Activated naive CD4-positive, alpha-beta T cell treated with anti-CD3 and anti-CD28 coated beads, Interleukin-2, amount 10 ng/mL, durations not matched to agents 7 days and 5 days (primary cell): ENCODE results near the gene SYNDIG1.

Experiments used
- CTCF ChIA-PET: fragments of 350-600 bp; sonication (Branson Sonifier 250); formaldehyde crosslinking; loops from one replicate; lab custom pipeline; 2021; ENCODE audit warnings: antibody characterized with exemption; lab: Charles Lee
- DNase-seq: peaks from one replicate; pipeline ENCODE4 v3.0.0-alpha.2; 2020
- H3K27ac Mint-ChIP-seq: one replicate; pipeline ENCODE4 v1.8.0; 2021; ENCODE audit warnings: mild to moderate bottlenecking, moderate library complexity, mixed read lengths
- H3K27me3 Mint-ChIP-seq: one replicate; pipeline ENCODE4 v1.8.0; 2021; ENCODE audit warnings: mild to moderate bottlenecking, mixed read lengths
- H3K36me3 Mint-ChIP-seq: one replicate; pipeline ENCODE4 v1.8.0; 2021; ENCODE audit warnings: mixed read lengths
- H3K4me1 Mint-ChIP-seq: one replicate; pipeline ENCODE4 v1.8.0; 2021; ENCODE audit warnings: mixed read lengths
- H3K4me3 Mint-ChIP-seq: one replicate; pipeline ENCODE4 v1.8.0; 2021; ENCODE audit warnings: mild to moderate bottlenecking, moderate library complexity, mixed read lengths
- H3K9me3 Mint-ChIP-seq: one replicate; pipeline ENCODE4 v1.8.0; 2021; ENCODE audit warnings: mixed read lengths

The SYNDIG1 gene

DNA sequence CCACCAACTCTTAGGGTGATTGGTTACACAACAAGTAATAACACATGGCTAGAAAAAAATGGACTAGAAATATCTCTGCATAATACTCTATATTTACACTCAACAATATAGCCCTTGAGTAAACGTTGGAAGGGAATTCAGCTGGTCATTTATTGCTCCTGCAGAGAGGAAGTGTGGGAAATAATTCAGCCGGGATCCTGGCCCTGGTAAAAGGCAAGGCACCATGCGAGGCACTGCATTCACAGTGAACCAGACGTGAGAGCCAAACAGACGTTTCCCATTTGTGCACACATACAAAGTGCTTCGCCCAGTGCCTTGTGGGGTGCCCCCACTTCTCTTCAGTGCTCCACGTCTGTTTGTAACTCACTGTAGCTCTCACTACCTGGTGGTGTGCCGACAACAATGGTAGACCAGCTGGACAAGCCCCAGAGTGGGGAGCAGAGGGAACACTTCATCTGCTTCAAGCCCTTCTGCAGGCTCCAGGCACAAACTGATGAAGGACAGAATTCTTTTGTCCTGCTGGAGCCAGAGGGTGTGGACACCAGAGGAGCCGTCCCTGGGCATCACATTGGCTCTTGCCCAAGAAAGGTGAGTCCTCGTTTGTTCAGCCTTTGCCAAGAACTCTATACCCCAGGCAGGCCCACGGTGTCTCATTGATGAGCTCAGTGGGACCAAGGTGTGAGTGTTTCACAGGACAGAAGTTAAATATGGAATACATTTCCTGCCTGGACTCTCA is 18.8 kb downstream of the SYNDIG1 start:
- no peak for DNase-seq
- no peaks in the 10 kb centered on the region for H3K36me3 Mint-ChIP-seq
- CTCF ChIA-PET, result no interaction called here
- no peaks in the 10 kb centered on the region for H3K27me3 Mint-ChIP-seq
- H3K4me3 Mint-ChIP-seq, result no peak overlapping the region
- peaks cover 4% of the 10 kb centered on the region for H3K4me1 Mint-ChIP-seq
- H3K27ac Mint-ChIP-seq, result no peak overlapping the region
- H3K9me3 Mint-ChIP-seq, result no peaks in the 10 kb centered on the region

DNA sequence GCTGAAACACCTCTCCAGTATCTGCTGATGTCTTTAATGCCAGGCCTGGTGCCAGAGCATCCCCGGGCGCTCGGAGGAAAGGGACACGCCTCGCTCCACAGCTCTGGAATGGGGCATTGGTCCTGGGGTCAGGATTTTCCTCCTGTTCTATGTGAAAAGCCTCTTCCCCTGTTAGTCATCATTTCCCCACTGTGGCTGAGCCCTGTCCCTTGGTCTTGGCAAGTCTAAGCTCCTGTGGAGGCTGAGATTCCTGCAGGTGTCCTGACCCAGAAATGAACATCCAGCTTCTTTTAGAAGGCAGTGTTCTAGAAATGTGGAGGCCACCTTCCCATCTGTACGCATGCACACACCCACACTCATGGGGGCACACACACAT is 19.4 kb downstream of the SYNDIG1 start:
- peaks cover 4% of the 10 kb centered on the region for H3K4me1 Mint-ChIP-seq
- no peaks in the 10 kb centered on the region for H3K36me3 Mint-ChIP-seq
- no peak for DNase-seq
- CTCF ChIA-PET, result no interaction called here
- H3K27ac Mint-ChIP-seq, result no peak overlapping the region
- H3K9me3 Mint-ChIP-seq, result no peaks in the 10 kb centered on the region
- H3K4me3 Mint-ChIP-seq, result no peak overlapping the region
- no peaks in the 10 kb centered on the region for H3K27me3 Mint-ChIP-seq

DNA sequence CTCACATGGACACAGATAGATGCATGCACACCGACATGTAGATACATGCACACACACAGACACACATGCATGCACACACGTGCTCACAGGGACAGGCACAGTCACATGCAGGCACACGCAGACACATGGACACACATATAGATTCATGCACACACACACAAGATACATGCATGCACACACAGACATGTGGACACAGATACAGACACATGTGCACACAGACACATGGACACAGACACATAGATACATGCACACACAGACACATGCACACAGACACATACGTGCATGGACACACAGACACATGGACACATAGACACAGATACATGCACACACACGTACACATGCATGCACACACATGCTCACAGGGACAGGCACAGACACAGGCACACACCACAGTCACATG is 19.8 kb downstream of the SYNDIG1 start:
- Mint-ChIP-seq H3K4me1 (peaks cover 4% of the 10 kb centered on the region), H3K9me3 (no peaks in the 10 kb centered on the region), H3K27ac (no peak overlapping the region), H3K4me3 (no peak overlapping the region), H3K27me3 (no peaks in the 10 kb centered on the region), H3K36me3 (no peaks in the 10 kb centered on the region)
- CTCF ChIA-PET, result no interaction called here
- DNase-seq, result no peak

DNA sequence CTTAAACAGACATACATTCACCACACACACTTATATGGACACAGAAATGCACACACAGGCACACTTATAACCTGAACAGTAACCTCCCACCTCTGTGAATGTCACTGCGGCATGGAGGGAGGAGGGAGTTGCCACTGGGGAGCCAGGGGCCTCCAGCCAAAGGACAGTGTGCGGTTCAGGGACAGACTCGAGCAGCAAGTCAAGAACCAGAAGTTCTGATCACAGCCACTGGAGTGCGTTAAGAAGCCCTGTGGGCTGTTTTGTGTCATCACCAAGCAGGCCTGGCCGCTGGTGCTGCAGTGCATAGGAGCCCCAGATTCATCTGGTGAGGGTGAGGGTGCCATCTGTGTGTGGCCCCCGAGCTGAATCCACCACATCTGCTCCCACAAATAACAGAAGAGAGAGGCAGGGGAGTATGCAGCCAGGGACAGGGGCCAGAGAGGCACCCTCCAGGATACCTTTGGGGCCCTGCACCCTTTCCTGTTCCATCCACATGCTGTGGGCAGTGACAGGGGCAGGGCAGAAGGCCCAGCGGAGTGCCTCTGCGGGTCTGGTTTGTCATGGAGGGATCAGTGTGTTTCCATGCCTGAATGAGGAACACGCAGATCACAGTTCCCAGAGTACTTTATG is 20.3 kb downstream of the SYNDIG1 start:
- DNase-seq, result no peak
- H3K4me3 Mint-ChIP-seq, result no peak overlapping the region
- no peaks in the 10 kb centered on the region for H3K27me3 Mint-ChIP-seq
- H3K9me3 Mint-ChIP-seq, result no peaks in the 10 kb centered on the region
- H3K4me1 Mint-ChIP-seq, result peaks cover 4% of the 10 kb centered on the region
- no peaks in the 10 kb centered on the region for H3K36me3 Mint-ChIP-seq
- CTCF ChIA-PET, result no interaction called here
- H3K27ac Mint-ChIP-seq, result no peak overlapping the region

GRCh38 chr20:24490598-24490997 is 21.2 kb downstream of the SYNDIG1 start:
- no peak overlapping the region for H3K4me3 Mint-ChIP-seq
- H3K27me3 Mint-ChIP-seq, result no peaks in the 10 kb centered on the region
- H3K27ac Mint-ChIP-seq, result no peak overlapping the region
- H3K9me3 Mint-ChIP-seq, result no peaks in the 10 kb centered on the region
- no peak for DNase-seq
- H3K36me3 Mint-ChIP-seq, result no peaks in the 10 kb centered on the region
- H3K4me1 Mint-ChIP-seq, result peaks cover 4% of the 10 kb centered on the region
- CTCF ChIA-PET, result no interaction called here

DNA sequence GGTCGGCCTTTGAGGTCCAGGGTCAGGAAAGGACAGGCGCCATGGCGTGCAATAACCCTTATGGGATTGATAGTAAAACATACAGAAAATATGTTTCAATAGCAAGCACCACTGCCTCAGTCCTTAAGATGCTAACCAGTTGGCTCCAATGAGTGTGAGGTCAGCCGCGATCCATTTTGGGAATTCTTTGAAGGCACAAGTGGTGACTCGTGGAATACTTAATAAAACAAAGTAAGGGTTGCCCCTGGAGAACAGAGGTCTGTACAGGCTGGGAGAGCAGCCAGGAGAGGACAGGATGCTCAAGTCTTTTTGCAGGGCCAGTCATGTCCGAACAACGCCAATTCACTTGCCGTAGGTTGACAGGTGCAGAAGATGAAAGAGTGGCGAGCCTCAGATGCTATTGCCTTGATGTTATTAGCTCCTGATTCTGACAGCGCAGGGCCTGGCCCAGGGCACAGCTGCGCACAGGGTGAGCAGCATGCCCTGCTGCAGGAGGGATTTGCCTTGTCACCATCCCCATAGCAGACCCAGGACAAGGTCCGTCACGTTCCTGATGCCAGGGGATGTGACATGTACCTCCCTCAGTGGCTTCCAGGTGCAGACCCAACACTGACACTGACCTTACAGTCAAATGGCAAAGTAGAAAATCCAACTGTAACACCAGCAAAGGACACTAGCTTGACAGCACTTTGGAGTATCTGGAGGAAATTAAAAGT is 21.8 kb downstream of the SYNDIG1 start:
- no peak for DNase-seq
- Mint-ChIP-seq H3K9me3 (no peaks in the 10 kb centered on the region), H3K36me3 (no peaks in the 10 kb centered on the region), H3K27ac (no peak overlapping the region), H3K27me3 (no peaks in the 10 kb centered on the region), H3K4me3 (no peak overlapping the region), H3K4me1 (peaks cover under 1% of the 10 kb centered on the region)
- CTCF ChIA-PET, result no interaction called here

- CTCF ChIA-PET, result no interaction called here
- H3K36me3 Mint-ChIP-seq, result no peaks in the 10 kb centered on the region
- H3K9me3 Mint-ChIP-seq, result no peaks in the 10 kb centered on the region
- no peak for DNase-seq
- no peaks in the 10 kb centered on the region for H3K4me1 Mint-ChIP-seq
- H3K4me3 Mint-ChIP-seq, result no peak overlapping the region
- no peaks in the 10 kb centered on the region for H3K27me3 Mint-ChIP-seq
- H3K27ac Mint-ChIP-seq, result no peak overlapping the region
These were observed 22.7 kb downstream of the SYNDIG1 start for GRCh38 chr20:24492031-24492607.

DNA sequence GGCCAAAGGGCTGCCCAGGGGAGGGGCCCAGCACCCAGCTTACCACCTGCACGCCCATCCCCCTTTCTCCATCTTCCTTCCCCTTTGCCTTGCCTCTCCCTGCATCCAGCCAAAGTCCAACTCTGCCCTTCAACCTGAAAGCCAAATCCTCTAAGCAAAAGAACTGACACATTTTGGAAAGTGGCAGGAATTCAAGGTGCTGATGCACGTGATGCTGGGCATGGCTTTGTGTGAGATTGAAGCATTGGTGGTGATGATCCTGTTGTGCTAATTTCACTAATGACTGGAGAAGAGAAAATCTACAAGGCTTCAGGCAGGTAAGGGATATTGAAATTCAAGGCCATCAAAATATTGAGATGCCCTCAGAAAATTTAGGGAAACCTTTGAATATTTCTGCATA is 23.3 kb downstream of the SYNDIG1 start:
- H3K27ac Mint-ChIP-seq, result no peak overlapping the region
- no peaks in the 10 kb centered on the region for H3K36me3 Mint-ChIP-seq
- DNase-seq, result no peak
- H3K9me3 Mint-ChIP-seq, result no peaks in the 10 kb centered on the region
- CTCF ChIA-PET, result no interaction called here
- H3K4me3 Mint-ChIP-seq, result no peak overlapping the region
- no peaks in the 10 kb centered on the region for H3K27me3 Mint-ChIP-seq
- no peaks in the 10 kb centered on the region for H3K4me1 Mint-ChIP-seq

DNA sequence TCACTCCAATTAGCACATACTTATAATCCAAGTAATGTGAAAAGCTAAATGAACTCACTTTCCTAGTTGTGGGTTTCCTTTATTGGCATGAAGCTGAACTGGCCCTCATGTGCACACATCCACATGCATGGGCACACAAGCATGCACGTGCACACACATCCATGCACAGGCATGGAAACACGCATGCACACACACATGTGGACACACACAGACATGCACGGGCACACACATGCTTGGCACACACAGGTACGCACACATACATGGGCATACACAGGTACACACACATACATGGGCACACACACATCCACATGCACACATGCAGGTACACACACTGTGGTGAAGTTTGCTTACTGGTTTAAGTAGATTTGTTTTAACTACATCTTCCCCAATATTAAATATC is 23.8 kb downstream of the SYNDIG1 start:
- Mint-ChIP-seq H3K36me3 (no peaks in the 10 kb centered on the region), H3K27ac (no peak overlapping the region), H3K4me3 (no peak overlapping the region), H3K27me3 (no peaks in the 10 kb centered on the region), H3K4me1 (no peaks in the 10 kb centered on the region), H3K9me3 (no peaks in the 10 kb centered on the region)
- DNase-seq, result no peak
- CTCF ChIA-PET, result no interaction called here

DNA sequence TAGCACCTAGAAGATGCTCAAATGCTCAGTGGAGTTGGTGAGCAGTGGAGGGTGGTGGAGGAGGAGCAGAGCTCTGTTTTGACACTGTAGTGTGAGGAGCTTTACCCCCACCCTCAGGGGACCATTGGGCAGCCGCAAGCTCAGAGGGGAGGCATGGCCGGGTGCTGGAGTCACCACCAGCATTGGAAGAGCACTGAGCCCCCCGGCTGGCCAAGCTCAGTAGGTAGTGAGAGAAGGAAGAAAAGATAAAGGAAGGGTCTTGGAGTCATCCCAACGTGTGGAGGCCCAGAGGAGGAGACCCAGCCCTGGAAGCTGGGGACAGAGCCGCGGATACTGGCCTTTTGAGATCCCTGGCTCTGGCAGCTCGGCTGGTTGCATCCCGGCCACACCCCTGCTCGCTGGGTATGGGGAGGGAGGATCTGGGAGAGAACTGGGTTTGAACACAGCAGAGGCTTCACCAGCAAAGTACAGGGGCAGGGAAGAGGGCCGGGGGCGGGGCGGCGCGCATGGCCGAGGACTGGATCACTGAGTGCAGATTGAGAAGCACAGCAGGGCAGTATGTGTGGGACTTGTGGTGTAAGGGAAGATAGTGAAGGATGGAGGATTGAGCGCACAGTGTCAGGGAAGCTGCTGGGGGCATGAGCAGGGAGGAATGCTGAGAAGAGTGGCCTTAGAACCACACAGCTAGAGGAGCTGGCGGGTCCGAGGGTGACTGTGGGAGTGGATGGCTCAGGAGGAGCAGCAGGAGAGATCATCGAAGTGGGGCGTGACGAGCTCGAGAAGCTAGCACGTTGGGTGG is 24.4 kb downstream of the SYNDIG1 start:
- H3K4me1 Mint-ChIP-seq, result no peaks in the 10 kb centered on the region
- no peaks in the 10 kb centered on the region for H3K9me3 Mint-ChIP-seq
- CTCF ChIA-PET, result no interaction called here
- H3K4me3 Mint-ChIP-seq, result no peak overlapping the region
- no peak overlapping the region for H3K27ac Mint-ChIP-seq
- H3K27me3 Mint-ChIP-seq, result no peaks in the 10 kb centered on the region
- no peaks in the 10 kb centered on the region for H3K36me3 Mint-ChIP-seq
- no peak for DNase-seq

DNA sequence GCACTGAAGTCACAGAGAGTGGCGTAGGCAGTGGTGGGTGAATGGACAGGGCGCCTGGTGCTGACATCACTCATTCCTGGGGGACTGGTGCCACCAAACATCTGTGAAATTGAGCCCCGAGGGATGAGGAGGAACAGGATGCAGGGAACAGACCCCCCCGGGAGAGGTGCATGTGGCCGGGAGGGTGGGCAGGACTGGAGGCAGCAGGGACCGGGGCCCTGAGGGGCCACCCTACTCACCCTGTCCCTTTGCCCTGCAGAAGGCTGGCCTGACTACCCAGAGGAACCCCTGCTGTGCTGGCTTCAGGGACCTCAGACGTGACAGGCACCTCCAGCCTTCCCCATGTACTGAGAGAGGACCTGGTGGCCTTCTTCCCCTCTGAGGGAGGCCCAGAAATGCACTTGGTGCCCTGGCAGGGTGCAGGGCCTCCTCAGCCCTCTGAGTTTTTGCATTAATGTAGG is 25.1 kb downstream of the SYNDIG1 start:
- H3K4me1 Mint-ChIP-seq, result no peaks in the 10 kb centered on the region
- no peak for DNase-seq
- no peak overlapping the region for H3K4me3 Mint-ChIP-seq
- CTCF ChIA-PET, result no interaction called here
- no peaks in the 10 kb centered on the region for H3K27me3 Mint-ChIP-seq
- no peaks in the 10 kb centered on the region for H3K9me3 Mint-ChIP-seq
- no peaks in the 10 kb centered on the region for H3K36me3 Mint-ChIP-seq
- H3K27ac Mint-ChIP-seq, result no peak overlapping the region

GRCh38 chr20:24495266-24495665 is 25.8 kb downstream of the SYNDIG1 start:
- no peaks in the 10 kb centered on the region for H3K4me1 Mint-ChIP-seq
- H3K4me3 Mint-ChIP-seq, result no peak overlapping the region
- H3K36me3 Mint-ChIP-seq, result no peaks in the 10 kb centered on the region
- H3K27me3 Mint-ChIP-seq, result no peaks in the 10 kb centered on the region
- no peaks in the 10 kb centered on the region for H3K9me3 Mint-ChIP-seq
- CTCF ChIA-PET, result no interaction called here
- DNase-seq, result no peak
- no peak overlapping the region for H3K27ac Mint-ChIP-seq

DNA sequence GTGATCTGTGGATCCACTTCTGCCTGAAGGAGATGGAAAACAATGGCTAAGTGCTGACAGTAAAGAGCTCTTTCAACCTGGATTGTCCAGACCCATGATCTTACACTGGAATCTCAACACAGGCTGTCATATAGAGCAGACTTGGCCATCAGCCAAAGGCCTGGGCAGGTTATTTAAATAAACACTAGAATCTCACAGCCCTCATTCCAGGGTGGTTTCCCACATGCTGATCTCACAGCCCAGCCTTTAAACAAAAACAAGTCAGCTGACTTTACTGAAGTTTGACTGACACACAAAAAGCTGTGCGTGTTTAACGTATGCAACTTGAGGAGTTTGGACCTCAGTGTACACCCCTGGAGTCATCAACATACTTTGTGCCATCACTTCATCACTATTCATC is 28.4 kb downstream of the SYNDIG1 start:
- no peak overlapping the region for H3K27ac Mint-ChIP-seq
- no peak for DNase-seq
- no peaks in the 10 kb centered on the region for H3K36me3 Mint-ChIP-seq
- no peaks in the 10 kb centered on the region for H3K27me3 Mint-ChIP-seq
- no peak overlapping the region for H3K4me3 Mint-ChIP-seq
- no peaks in the 10 kb centered on the region for H3K9me3 Mint-ChIP-seq
- no peaks in the 10 kb centered on the region for H3K4me1 Mint-ChIP-seq
- CTCF ChIA-PET, result no interaction called here

DNA sequence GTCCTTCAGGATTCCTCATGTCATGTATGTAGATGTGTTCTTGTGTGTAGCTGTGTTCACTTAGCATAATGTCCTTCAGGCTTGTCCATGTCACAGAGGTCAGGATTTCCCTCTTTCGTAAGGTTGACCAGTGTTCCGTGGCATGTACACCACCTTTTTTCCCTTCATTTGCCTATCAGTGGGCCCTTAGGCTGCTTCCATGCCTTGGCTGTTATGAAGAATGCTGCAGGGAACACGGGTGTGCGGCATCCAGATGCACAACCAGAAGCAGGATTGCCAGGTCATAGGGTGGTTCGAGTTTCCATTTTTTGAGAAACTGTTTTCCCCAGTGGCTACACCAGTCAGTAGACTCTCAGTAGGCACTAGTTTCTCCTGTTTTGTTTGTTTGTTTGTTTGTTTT is 29.2 kb downstream of the SYNDIG1 start:
- Mint-ChIP-seq H3K27me3 (no peaks in the 10 kb centered on the region), H3K36me3 (no peaks in the 10 kb centered on the region), H3K4me1 (no peaks in the 10 kb centered on the region), H3K27ac (no peak overlapping the region), H3K4me3 (no peak overlapping the region), H3K9me3 (no peaks in the 10 kb centered on the region)
- no peak for DNase-seq
- CTCF ChIA-PET, result no interaction called here
